Esophagus squamous epithelium (tissue), 4 donors: ENCODE measurements around the gene ACR.

Experiments
- POLR2A ChIP-seq, 4 donors: fragments of 450-650 bp; IDR thresholded peaks; one replicate each; pipeline ENCODE4 v1.6.1; 2017; ENCODE audit warnings: antibody characterized with exemption in 4 of 4, mild to moderate bottlenecking in 4 of 4, moderate library complexity in 3 of 4
- TF ChIP-seq, protein P1 (sequence below), 6 experiments: fragments of 450-650 bp in 4 of 6; fragments of 200-600 bp in 2 of 6; sonication (generic) in 2 of 6; IDR thresholded peaks; one replicate each; pipeline ENCODE4 v1.5.1; 2016 to 2019; ENCODE audit warnings: antibody characterized with exemption in 6 of 6, mild to moderate bottlenecking in 4 of 6, moderate library complexity in 4 of 6

DNA sequence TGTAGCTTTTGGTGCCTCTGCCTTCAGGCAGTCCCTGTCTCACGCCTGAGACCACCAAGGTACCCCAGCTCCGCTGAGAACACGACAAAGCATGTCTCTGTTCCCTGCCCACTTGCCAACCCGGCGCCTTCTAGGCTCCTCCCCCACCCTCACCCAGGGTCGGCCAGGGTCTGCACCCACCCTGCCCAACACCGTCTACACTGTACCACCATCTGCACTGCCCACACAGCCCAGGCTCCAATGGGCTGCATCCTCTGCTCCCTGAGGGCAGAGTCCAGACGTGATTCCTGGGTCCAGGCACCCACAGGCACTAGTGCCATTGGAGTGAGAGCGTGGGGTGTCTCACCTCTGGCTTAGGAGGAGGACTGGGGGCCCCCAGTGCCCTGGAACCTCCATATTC is 22.8 kb upstream of the ACR start:
- TF ChIP-seq, protein P1, sequence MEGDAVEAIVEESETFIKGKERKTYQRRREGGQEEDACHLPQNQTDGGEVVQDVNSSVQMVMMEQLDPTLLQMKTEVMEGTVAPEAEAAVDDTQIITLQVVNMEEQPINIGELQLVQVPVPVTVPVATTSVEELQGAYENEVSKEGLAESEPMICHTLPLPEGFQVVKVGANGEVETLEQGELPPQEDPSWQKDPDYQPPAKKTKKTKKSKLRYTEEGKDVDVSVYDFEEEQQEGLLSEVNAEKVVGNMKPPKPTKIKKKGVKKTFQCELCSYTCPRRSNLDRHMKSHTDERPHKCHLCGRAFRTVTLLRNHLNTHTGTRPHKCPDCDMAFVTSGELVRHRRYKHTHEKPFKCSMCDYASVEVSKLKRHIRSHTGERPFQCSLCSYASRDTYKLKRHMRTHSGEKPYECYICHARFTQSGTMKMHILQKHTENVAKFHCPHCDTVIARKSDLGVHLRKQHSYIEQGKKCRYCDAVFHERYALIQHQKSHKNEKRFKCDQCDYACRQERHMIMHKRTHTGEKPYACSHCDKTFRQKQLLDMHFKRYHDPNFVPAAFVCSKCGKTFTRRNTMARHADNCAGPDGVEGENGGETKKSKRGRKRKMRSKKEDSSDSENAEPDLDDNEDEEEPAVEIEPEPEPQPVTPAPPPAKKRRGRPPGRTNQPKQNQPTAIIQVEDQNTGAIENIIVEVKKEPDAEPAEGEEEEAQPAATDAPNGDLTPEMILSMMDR (IDR thresholded peaks at IDR 0.05): no peak
- TF ChIP-seq POLR2A (IDR thresholded peaks at IDR 0.05): no peak
